Endothelial cell (in vitro differentiated cells): ENCODE results near the gene SUSD6. TPM values are rescaled to one million over a fixed set of nuclear protein-coding genes. Genes with fewer than 3 reads are reported as not detected.

Source experiments
- DNase-seq: peaks from one replicate; pipeline ENCODE4 v3.0.0; 2021; ENCODE audit warnings: low spot score
- H3K27ac Mint-ChIP-seq: one replicate; pipeline ENCODE4 v1.8.0; 2021; ENCODE audit warnings: mixed read lengths, inconsistent platforms; ENCODE audit not compliant: unreplicated experiment
- H3K27me3 Mint-ChIP-seq: one replicate; pipeline ENCODE4 v1.8.0; 2021; ENCODE audit warnings: mild to moderate bottlenecking, moderate library complexity, mixed read lengths, inconsistent platforms; ENCODE audit not compliant: unreplicated experiment
- H3K36me3 Mint-ChIP-seq: one replicate; pipeline ENCODE4 v1.8.0; 2021; ENCODE audit warnings: mild to moderate bottlenecking, low read depth, mixed read lengths, inconsistent platforms; ENCODE audit not compliant: unreplicated experiment
- H3K4me1 Mint-ChIP-seq: one replicate; pipeline ENCODE4 v1.8.0; 2021; ENCODE audit warnings: mild to moderate bottlenecking, mixed read lengths, inconsistent platforms; ENCODE audit not compliant: unreplicated experiment
- H3K4me3 Mint-ChIP-seq: one replicate; pipeline ENCODE4 v1.8.0; 2021; ENCODE audit warnings: mild to moderate bottlenecking, mixed read lengths, inconsistent platforms; ENCODE audit not compliant: unreplicated experiment
- H3K9me3 Mint-ChIP-seq: one replicate; pipeline ENCODE4 v1.8.0; 2021; ENCODE audit warnings: mixed read lengths, inconsistent platforms; ENCODE audit not compliant: unreplicated experiment
- CTCF ChIP-seq: fragments of 200-600 bp; sonication (generic); IDR thresholded peaks from one replicate; pipeline ENCODE4 v1.5.0; 2021; ENCODE audit warnings: antibody characterized with exemption; ENCODE audit not compliant: unreplicated experiment
- total RNA-seq: library from RNA; stranded (reverse); fragmentation: NEBNext Ultra II Directional; extraction: Animal tissue kit (Norgen Biotek cat#: 25700); gene quantifications from one replicate; pipeline ENCODE4 v1.2.1, GENCODE V29; 2021; ENCODE audit not compliant: unreplicated experiment

The SUSD6 gene
- total RNA-seq, 1 donor from 2014 or later = 71.5 TPM

- Mint-ChIP-seq H3K27me3 (peaks cover 31% of the 10 kb centered on the region), H3K4me3 (peak overlapping the region; percentile 78), H3K9me3 (no peaks in the 10 kb centered on the region), H3K27ac (peak overlapping the region; percentile 99), H3K4me1 (peaks cover 70% of the 10 kb centered on the region), H3K36me3 (peaks cover 42% of the 10 kb centered on the region)
- TF ChIP-seq CTCF = no peak
- DNase-seq = no peak
Measured at GRCh38 chr14:69712599-69713088, 101.2 kb downstream of the SUSD6 start.

GRCh38 chr14:69713209-69713781, 101.9 kb downstream of the SUSD6 start:
- DNase-seq = no peak
- TF ChIP-seq CTCF = no peak
- Mint-ChIP-seq H3K4me1 (peaks cover 75% of the 10 kb centered on the region), H3K27me3 (peaks cover 31% of the 10 kb centered on the region), H3K4me3 (peak overlapping the region; percentile 52), H3K36me3 (peaks cover 38% of the 10 kb centered on the region), H3K27ac (peak overlapping the region; percentile 99), H3K9me3 (no peaks in the 10 kb centered on the region)

- Mint-ChIP-seq H3K4me3 (peak overlapping the region; percentile 59), H3K27ac (peak overlapping the region; percentile 99), H3K27me3 (peaks cover 36% of the 10 kb centered on the region), H3K36me3 (peaks cover 34% of the 10 kb centered on the region), H3K9me3 (no peaks in the 10 kb centered on the region), H3K4me1 (peaks cover 83% of the 10 kb centered on the region)
- no peak for DNase-seq
- TF ChIP-seq CTCF = no peak
Measured at GRCh38 chr14:69713993-69714679, 102.7 kb downstream of the SUSD6 start.

- Mint-ChIP-seq H3K27me3 (peaks cover 28% of the 10 kb centered on the region), H3K27ac (peak overlapping the region; percentile 72), H3K4me1 (peaks cover 85% of the 10 kb centered on the region), H3K9me3 (no peaks in the 10 kb centered on the region), H3K36me3 (peaks cover 19% of the 10 kb centered on the region), H3K4me3 (peak overlapping the region; percentile 52)
- no peak for TF ChIP-seq CTCF
- no peak for DNase-seq
Measured at GRCh38 chr14:69715725-69716477, 104.5 kb downstream of the SUSD6 start.
